HG02970 (cell line): Measurements from ENCODE around the gene PIGR.

Experiments
- ATAC-seq: cut with Tn5 transposase; IDR thresholded peaks from one replicate; pipeline ENCODE4 v1.9.1; 2021; ENCODE audit warnings: mild to moderate bottlenecking, moderate library complexity, moderate number of reproducible peaks; ENCODE audit not compliant: unreplicated experiment, low FRiP score

Gene PIGR

DNA sequence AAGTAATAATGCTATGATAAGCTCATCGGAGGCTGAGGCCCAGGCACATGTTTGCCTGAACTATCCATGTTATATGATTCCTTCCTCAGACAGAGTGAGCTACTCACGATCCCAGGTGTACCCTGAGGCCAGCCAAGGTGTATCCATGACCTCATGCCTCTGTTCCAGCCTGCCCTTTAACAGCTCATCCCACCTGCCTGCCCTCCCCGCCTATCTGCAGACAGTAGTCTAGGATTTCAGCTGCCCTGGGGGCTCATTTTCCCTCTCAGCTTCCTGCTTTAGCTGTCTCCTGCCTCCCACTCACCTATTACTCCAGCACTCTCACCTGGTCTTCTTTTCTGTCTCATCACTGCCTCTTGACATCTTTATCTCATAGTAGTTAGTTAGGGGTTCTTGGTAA, 50.9 kb downstream of the PIGR start:
- no peak for ATAC-seq

GRCh38 chr1:206893380-206893779, 52.9 kb downstream of the PIGR start:
- ATAC-seq = no peak

DNA sequence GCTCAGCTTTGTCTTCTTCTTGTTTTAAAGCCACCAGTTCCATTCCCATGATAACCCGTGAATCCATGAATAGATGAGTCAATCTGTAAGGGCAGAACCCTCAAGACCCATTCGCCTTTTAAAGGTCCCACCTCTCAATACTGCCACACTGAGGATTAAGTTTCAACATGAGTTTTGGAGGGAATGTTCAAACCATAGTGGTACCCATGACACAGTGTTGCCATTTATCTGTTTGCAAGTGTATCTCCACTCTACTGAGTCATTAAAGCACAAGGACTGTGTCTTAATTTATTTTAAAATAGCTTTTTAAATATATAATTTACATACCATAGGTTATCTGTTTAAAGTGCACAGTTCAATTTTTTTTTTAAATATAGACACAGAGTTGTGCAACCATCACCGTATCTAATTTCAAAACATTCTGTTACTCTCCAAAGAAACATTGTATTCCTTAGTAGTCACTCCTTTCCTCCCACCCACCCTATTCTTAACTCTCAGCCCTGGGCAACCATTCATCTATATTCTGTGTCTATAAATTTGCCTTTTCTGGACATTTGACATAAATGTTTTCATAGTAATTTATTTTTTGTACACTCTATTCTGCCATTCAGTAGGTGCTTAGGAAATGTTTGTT, 53.8 kb downstream of the PIGR start:
- no peak for ATAC-seq

DNA sequence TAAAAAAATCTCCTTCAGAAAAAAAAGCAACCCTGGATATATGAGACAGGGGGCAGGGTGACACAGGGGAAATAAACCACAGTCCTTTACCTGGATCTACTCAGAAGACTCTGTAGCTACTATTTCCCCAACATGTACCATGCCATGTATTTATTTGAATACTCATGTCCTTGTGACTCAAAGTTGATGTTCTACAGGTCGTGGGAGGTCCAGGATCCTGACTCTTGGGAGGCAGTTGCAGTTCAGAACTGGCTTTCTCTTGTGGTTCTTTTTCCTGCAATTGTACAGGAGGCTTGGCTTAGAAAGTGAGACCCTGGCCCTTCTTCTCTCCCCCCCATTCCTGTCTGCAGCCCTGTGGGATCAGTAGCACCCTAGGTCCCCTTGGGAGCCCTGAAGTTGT, 54.9 kb downstream of the PIGR start:
- no peak for ATAC-seq

DNA sequence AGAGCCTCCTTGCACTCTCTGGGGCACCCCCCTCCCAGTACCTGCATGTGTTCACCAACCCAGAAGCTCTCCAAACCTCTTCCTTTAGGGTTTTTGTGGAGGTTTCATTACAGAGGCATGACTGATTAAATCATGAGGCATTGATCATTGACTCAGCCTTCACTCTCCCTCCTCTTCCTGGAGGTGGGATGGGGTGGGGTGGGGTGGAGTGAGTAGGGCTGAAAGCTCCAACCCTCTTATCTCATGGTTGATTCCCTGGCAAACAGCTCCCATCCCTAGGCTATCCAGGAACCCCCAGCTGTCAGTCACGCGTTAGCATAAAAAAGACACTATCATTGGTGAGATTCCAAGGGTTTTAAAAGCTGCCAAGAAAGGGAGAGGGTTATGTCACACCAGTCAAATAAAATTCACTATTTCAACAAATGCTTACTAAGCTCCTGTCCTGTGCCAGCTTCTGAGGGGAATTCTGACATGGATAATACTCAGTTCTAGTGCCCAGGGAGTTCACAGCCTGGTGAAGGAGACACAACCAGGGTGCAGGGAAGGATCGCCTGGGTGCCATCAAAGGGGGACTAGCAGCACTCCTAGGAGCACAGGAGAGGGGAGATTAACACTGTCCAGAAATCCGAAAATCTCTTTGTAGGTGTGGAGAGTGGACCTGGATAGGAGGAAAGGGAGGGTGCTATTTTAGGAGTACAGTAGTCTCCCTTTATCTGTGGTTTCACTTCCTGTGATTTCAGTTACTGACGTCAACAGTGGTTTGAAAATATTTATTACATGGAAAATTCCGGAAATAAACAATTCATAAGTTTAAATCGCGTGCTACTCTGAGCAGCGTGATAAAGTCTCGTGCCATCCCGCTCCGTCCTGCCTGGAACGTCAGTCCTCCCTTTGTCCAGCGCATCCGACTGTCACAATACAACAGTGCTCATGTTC, 55.9 kb downstream of the PIGR start:
- ATAC-seq = no peak

DNA sequence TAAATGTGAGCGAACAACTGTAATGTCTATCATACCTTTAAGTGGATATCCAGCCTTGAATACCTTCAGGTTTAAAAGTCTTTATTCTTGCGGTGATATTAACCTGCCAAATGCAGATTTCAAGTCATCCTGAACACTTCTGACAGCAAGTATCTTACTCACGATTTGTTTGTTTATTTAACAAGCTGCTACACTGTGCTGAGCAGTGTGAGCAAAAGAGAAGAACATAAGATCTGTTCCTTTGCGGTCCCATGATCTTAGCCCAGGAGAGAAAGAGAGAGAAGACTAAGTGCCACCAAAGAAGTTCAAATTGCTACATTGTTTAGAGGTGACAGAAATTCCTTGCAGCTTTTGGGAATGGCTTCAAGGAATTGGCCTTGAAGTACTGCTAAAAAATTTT, 58.6 kb downstream of the PIGR start:
- no peak for ATAC-seq

DNA sequence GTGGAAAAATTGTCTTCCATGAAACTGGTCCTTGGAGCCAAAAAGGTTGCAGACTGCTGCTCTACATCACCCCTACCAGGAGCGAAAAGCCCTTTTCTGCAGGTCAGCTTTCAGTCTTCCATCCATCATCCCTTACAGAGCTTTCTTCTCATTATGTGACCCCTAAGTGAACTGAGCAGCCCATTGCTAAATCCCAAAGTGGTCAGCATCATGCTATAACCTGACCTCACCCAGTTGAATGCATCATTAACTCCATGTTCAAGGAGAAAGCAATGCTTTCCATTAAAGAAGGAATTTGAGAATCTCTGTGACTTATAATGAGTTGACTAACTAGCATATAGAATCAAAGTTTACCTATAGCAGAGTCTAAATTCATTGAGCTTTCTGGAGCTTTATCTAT, 59.4 kb downstream of the PIGR start:
- ATAC-seq = no peak

DNA sequence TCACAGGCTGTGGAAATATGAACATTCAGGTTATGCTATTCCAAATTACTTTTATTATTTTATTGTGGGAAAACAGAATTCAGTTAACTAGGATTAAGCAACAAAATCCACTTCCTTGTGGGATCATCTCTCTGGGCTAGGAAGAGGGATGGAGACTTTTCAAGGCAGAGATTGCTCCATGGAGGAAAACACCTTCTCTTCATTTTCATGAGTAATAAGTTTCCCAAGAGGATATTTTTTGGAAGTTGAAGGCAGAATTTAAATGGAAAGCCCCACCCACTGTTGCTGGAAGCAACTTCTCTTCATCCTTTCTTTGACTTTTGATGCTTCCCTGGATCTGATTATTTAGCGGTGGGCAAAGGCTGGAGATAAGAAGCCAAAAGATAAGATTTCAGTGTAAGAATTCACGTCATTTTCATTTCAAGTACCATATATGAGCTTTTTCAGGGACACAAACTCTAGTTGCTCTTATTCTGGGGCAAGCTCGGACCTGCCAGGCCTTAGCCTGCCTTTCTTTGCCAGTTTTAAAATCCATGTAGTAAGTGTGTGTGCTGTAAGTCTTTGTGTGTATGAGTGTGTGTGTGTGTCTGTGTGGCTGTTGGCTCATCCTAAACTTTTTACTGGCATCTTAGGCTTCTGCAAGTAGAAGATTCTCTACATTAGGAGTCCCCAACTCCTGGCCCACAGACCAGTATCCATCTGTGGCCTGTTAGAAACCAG, 60.8 kb downstream of the PIGR start:
- no peak for ATAC-seq

GRCh38 chr1:206883876-206884275, 62.4 kb downstream of the PIGR start:
- no peak for ATAC-seq

DNA sequence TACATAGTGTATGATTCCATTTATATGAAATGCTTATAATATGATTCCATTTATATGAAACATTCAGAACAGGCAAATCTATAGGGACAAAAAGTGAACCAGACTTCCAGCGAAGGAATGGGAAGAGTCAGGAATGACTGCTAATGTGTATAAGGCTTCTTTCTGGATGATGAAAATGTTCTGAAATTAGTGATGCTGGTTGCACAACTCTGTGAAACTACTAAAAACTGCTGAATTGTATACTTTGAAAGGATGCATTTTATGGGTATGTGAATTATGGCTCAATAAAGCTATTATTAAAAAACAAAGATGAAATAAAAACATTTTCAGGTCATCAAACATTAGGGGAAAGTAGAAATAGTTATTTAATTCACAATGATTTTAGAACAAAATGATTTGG, 63.1 kb downstream of the PIGR start:
- ATAC-seq = no peak

- ATAC-seq = no peak
Observed at GRCh38 chr1:206882555-206882954, 63.7 kb downstream of the PIGR start.

DNA sequence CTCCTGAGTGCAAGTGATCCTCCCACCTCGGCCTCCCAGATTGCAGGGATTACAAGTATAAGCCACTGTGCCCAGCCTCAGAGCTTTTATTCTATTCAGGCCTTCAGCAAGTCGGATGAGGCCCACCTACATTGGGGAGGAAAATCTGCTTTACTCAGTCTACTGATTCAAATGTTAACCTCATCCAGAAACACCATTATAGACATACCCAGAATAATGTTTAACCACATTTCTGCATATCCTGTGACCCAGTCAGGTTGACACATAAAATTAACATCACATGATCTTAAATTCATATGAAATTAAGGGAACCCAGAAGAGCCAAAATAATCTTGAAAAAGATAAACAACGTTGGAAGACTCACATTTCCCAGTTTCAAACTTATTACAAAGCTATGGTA, 66.0 kb downstream of the PIGR start:
- no peak for ATAC-seq
